ENCODE results near the gene SHMT2.
"Not testable (repeated sequence)": the region's sequence is repeated elsewhere in the genome, so short reads cannot be mapped to it uniquely, and the experiment has no call there.

Gene SHMT2

GRCh38 chr12:57266681-57267080, 37.2 kb downstream of the SHMT2 start:
- DNase-seq (ENCODE audit: low read depth) = no peak

GRCh38 chr12:57268264-57268663, 38.8 kb downstream of the SHMT2 start:
- DNase-seq (ENCODE audit: low read depth) = no peak

GRCh38 chr12:57270966-57271470, 41.5 kb downstream of the SHMT2 start:
- no peak for DNase-seq (ENCODE audit: low read depth)

GRCh38 chr12:57272337-57273151, 43.0 kb downstream of the SHMT2 start:
- DNase-seq (ENCODE audit: low read depth) = no peak

GRCh38 chr12:57273516-57273915, 44.0 kb downstream of the SHMT2 start:
- DNase-seq (ENCODE audit: low read depth) = no peak

GRCh38 chr12:57276233-57276632, 46.7 kb downstream of the SHMT2 start:
- not testable (repeated sequence) for DNase-seq (ENCODE audit: low read depth)

GRCh38 chr12:57276935-57277563, 47.5 kb downstream of the SHMT2 start:
- no peak for DNase-seq (ENCODE audit: low read depth)

GRCh38 chr12:57278465-57279381, 49.2 kb downstream of the SHMT2 start:
- DNase-seq (ENCODE audit: low read depth) = no peak

GRCh38 chr12:57280211-57281062, 50.9 kb downstream of the SHMT2 start:
- peak; percentile 50 for DNase-seq (ENCODE audit: low read depth)

GRCh38 chr12:57282073-57282472, 52.6 kb downstream of the SHMT2 start:
- DNase-seq (ENCODE audit: low read depth) = not testable (repeated sequence)

All from stimulated activated CD8-positive, alpha-beta memory T cell treated with anti-CD3 and anti-CD28 coated beads, Interleukin-12 subunit alpha, Interleukin-12 subunit beta, amount 100 ng/mL, for 1 hour (primary cell).